NCI-H446 treated with DMSO at 0.1 percent for 48 hours (cell line): ENCODE data around the gene OSM.

Source experiments
- DNase-seq: peaks from one replicate; lab custom pipeline; 2025; lab: John Stamatoyannopoulos, UW

Gene OSM

DNA sequence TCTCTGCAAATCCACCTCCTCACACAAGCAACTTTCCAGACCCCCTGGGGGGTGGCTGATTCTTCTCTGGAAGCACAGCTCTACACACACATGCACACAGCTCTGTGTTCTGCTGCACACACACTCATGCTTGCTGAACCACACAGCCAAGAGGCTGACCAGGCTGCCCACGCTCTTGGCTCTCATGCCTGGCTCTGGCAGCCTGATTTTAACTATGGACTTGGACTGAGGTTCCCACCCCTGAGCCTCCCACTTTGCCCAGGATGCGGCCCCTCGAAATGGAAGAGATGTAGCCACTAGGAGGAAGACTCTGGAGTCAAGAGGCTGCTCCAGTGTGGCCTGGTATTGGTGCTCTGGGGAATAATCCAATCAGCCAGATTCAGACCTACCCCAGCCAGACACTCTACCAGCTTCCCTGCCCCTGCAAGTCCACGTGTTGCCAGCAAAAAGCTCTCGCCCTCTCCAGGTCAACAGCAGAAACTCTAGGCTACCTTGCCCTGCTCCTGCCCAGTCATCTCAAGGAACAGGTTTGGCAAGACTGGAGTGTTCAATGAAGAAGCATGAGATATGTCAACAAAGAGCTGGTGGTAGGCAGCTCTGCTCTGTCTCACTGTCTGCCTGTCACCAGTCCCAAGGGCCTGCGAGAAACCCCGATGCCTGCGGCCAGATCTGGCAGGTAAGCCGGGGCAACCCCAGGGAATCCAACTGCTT lies 31.5 kb upstream of the OSM start:
- no peak for DNase-seq

DNA sequence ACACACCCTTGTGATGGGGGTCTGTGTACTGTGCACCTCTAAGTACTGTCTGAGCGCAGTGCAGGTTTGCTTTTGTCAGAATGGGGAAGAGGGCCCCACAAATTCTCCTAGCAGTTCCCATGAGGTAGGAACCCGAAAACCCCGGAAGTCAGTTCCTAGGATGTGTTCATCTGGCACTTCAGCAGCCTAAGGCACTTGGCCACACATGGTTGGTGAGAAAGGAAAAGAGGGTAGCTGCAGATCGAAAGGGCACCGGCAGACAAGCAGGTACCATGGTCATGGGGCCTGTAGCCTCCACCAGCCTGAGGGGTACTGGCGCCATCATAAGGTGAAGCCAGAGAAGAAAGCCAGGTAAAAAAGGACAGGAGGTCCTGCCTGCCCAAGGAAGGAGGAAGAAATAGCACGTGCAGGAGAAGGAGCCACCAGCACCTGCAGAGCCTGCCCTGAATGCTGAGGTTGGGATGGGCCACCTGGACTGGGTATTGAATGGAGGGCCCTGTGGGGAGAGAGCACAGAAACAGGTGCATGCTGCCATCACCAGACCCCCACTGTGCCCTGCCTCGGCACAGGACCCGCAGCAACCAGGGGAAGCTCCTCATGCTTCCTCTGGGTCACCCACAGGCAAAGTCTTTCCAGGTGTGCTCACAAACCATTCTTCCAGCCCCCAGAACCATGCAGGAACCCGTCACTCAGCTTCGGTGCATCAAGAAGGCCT lies 30.8 kb upstream of the OSM start:
- DNase-seq, result no peak

GRCh38 chr22:30296833-30297232 lies 30.2 kb upstream of the OSM start:
- no peak for DNase-seq

DNA sequence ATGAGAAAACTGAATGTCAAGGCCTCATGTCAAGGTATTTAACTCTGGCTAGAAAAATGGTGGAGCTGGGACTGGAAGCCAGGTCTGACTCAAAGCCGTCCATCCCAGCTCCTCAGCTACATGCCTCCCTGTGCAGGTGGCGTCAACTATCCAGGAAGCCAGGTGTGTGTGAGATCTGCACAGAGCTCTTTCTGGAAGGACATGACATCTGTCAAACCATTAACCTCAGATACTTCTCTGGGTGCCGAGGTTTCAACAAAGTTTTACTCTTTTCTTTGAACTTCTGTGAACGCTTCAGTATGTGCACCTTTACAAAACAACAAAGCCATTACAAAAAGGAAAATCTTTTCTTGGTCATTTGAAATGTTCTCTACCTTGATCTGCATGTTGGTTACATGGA lies 29.7 kb upstream of the OSM start:
- no peak for DNase-seq

- DNase-seq, result no peak
These were observed 28.9 kb upstream of the OSM start for GRCh38 chr22:30295576-30295975.

DNA sequence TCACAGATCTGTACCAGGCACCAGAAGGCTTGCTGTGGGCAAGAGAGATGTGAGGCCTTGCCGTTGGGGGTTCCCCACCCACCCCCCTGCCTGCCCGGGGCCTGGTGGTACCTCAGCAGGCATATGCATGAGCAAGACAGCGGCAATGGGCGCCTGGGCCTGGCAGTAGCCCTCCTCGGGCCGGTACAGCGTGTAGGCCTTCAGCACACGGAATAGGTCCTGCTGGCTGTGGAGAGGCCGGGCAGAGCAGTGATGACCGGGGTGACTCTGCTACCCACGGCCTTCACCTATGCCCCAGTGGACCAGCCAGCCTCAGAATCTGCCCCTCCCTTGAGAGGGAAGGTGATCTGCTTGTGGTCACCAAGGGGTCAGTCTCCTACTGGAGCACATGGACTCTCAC lies 28.2 kb upstream of the OSM start:
- DNase-seq, result no peak

GRCh38 chr22:30294066-30294465 lies 27.4 kb upstream of the OSM start:
- no peak for DNase-seq

DNA sequence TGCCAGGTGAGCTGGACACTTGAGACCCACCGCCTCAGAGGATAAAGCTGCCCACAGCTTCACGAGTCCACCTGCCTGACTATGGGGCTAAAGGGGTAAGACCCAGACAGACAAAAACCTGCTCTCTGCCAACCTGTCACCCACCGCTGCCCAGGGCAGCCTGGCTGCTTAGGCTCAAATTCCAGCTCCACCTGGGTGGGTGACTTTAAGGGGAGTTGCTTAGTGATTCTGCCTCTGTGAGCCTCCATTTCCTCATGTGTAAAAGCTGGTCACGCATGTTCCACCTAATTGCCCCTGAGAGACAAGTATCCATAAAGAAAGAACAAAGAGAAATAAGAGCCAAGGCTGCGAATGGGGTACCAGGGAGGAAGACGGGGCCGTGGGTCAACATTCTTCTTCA lies 26.4 kb upstream of the OSM start:
- DNase-seq, result no peak

GRCh38 chr22:30292069-30292970 lies 25.7 kb upstream of the OSM start:
- no peak for DNase-seq

- DNase-seq, result no peak
These were observed 24.6 kb upstream of the OSM start for GRCh38 chr22:30291058-30291892.

- no peak for DNase-seq
These were observed 23.8 kb upstream of the OSM start for GRCh38 chr22:30290342-30291057.

DNA sequence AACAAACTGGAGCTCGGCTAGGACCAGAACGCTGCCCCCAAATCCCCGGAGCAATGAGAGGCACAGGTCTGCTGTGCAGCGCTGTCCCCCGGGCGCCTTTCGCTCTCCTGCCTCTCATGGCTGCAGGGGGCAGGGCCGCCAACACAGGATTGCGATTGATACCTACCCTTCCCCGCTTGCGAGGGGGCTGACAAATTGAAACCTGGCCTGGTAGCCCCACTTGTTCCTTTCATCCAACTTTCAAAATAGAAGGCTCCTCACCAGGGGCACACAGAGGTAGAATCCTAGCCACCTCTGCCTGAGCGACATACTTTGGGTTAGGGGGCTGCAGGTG lies 23.3 kb upstream of the OSM start:
- DNase-seq, result no peak

DNA sequence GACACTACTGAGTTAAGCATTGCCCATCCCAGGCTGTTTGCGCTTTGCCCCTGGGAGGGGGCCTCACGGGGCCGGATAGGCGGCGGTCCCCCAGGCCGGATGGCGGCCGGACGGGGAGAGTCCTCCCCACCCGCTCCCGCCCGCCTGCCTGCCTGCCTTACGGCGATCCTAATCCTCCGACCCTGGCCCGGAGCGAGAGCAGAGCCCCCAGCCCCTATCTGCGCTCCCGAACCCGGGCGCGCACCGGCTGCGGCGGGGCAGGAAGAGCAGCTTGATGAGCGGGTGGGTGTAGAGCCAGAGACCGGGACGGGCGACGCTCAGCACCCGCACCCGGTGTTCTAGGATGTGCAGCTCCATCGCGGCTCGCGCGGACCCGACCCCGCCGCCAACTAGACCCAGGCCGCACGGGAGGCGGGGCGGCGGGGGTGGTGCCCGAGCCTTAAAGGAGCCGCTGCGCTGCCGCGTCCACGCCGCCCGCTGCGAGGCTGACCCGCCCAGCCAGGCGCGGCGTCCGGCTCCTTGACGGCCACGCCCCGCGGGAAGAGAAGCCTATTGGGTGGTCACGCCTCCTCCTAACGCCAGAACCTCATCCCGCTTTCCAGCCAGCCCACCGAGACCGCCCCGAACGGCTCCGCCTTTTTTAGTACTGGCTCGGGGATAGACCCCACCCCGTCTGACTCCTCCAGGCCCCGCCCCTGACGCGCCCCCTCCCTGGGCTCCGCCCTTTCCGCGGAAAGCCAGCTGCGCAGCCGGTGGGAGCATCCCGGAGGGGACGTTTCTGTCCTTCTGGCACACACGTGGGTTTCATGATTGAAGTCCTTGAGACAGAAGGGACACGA lies 22.7 kb upstream of the OSM start, which contains the start of gene CASTOR1:
Gene CASTOR1 (minus strand): TSS at position 365 of the 839 bp plus-strand sequence. CDS start 8 bp downstream, at position 357.
- DNase-seq, result peak; percentile 96

DNA sequence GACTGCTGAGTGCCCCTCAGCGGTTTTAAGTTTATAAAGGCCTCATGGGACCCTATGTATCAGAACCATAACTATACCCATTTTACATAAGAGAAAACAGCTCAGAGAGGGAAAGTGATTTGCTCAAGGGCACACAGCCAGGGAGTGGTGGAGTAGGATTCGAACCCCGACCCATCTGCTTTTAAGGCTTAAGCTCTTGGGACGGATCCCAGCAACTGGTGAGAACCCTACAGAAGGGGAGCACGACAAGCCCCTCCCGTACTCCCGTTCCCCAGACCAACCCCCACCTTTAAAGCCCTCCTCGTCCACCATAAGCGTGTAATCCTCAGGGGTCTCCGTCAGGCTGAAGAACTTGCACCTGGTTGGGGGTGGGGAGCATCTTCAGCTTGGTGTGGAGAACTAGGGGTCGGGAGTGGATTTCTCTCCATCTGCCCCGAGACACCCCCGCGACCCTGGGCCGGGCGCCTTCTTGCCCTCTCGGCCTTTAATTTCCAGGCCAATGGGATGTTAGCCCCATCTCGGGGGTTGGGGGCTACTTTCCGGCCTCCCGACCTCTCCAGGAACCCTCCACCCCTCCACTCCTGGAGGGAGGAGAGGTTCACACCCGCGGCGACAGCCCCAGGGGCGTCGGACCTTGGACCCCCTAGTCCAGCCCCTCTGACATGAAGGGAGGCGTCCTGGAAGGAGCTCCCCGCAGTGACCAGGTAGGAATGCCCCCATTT lies 21.9 kb upstream of the OSM start:
- DNase-seq, result no peak

DNA sequence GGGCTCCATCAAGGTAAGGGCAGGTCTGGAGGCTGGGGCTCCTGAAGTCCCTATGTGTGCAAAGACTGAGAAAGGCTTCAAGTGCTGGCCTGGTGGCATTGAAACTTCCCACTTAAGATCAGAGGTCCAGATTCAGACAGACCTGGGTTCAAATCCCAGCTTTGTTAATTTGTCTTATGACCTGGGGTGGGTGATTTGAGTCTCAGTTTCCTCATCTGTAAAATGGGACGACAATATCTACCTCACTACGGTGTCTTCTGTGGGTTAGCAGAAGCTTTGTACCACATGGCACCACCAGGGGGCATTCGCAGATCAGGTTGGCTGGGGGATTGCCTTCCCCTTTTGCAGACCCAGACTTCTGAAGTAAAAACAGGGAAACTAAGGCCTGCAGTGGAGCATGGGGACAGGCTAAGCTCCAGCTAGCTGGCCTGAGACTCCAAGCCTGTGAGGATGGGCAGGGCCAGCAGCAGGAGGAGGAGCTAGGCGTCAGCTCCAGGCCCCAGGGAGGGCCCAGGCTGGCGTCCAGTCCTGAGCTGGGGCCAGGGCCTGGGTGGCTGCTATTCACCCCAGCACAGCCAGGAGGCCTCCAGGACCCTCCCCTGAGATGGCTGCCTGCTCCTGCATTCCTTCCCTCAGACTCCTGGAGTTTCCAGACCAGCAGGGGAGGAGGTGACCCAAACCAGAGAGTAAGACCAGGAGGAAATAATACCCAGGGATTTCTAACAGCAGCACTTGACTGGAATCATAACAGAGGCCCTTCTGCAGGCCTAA lies 21.2 kb upstream of the OSM start:
- peak; percentile 47 for DNase-seq

DNA sequence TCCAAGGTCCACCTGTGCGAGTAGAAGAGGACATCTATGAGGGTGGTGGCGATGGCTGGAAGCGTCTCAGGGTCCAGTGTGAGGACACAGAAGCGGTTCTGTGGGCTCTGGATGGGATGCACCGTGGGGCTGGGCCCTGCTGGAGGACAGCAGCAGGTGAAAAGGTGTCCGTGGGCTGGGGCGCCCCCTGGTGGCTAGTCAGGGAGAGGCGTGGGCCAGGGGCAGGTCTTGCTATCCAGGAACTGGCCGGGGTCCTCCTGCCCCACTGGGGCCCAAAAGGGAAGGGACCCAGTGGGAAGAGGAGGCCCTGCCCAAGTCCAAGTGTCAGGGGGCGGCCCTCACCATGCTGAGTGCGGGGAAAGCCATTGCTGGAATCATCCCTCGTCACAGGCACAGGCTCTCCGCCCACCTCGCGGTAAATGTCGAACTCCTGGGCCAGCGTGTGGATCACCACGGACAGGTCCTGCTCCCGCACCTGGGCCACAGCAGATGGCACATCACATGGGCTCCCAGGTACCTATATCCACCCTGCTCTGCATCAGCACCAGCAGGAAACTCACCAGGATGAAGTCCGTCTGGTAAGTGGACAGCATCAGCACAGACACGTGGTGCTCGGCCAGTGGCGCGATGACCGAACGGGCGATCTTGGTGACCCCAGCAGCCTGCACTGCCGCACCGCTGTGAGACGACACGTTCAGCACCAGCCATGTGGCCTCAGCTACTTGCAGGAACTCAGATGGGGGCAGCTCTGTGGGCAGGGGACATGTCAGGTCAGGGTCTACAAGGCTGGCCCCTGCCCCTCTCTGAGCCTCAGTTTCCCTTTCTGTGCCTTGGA lies 20.4 kb upstream of the OSM start:
- no peak for DNase-seq

- no peak for DNase-seq
These were observed 19.7 kb upstream of the OSM start for GRCh38 chr22:30286331-30286730.

GRCh38 chr22:30285846-30286200 lies 19.2 kb upstream of the OSM start:
- DNase-seq, result no peak
